ENCODE results near the gene ATP6V0D1.

ATP6V0D1 gene

DNA sequence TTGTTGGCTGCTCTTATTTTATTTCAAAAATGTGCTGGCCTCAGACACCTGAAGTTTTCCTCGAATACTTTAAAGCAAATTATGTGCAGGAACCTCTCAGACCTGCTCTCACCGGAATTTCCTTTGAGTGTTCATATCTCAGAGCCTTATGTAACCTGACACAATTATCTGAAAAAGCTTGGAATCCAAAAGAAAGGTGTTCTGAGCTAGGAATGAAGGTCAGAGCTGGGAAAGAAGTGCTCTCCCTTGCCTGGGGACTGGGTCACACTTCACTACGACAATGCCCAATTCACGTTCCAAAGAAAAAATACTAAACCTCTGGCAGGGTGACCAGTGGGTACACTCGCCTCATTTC lies 56.7 kb downstream of the ATP6V0D1 start:
- peak overlapping the region; percentile 50 for H3K27ac ChIP-seq
- TF ChIP-seq, protein P1, sequence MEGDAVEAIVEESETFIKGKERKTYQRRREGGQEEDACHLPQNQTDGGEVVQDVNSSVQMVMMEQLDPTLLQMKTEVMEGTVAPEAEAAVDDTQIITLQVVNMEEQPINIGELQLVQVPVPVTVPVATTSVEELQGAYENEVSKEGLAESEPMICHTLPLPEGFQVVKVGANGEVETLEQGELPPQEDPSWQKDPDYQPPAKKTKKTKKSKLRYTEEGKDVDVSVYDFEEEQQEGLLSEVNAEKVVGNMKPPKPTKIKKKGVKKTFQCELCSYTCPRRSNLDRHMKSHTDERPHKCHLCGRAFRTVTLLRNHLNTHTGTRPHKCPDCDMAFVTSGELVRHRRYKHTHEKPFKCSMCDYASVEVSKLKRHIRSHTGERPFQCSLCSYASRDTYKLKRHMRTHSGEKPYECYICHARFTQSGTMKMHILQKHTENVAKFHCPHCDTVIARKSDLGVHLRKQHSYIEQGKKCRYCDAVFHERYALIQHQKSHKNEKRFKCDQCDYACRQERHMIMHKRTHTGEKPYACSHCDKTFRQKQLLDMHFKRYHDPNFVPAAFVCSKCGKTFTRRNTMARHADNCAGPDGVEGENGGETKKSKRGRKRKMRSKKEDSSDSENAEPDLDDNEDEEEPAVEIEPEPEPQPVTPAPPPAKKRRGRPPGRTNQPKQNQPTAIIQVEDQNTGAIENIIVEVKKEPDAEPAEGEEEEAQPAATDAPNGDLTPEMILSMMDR (conservative IDR thresholded peaks at IDR 0.05), result no peak
- TF ChIP-seq ZFX (IDR thresholded peaks at IDR 0.05), result no peak

DNA sequence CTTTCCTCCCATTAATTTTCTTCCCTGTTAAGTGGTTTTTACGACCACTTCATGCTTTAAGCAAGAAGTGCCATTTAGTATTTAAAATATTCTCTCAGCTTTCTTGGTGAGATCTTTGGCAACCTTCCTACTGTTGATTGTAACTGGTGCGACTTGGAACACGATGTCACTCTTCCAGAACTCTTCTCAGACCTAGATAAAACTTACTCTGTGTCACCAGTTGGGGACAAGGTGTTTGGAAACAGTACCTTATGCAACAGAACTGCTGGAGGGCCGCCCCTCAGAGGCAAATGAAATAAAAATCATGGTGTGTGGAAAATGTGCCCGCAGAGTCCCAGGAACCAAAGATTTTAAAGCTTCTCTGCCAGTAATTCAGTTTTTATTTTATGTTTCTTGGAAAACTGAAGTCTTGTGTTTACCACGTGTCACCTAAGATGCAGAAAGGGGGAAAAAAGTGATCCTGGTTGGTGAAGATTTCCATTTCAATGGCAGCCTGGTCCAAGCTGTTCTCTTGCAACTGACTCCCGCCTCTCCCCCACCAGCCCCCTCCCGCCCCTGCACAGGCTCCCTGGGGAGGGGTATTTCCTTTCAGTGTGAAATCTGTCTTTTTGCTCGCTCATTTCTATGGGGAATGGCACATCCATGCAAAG lies 57.2 kb downstream of the ATP6V0D1 start:
- H3K27ac ChIP-seq, result peak overlapping the region; percentile 50
- TF ChIP-seq, protein P1 (conservative IDR thresholded peaks at IDR 0.05), result no peak
- no peak for TF ChIP-seq ZFX (IDR thresholded peaks at IDR 0.05)

DNA sequence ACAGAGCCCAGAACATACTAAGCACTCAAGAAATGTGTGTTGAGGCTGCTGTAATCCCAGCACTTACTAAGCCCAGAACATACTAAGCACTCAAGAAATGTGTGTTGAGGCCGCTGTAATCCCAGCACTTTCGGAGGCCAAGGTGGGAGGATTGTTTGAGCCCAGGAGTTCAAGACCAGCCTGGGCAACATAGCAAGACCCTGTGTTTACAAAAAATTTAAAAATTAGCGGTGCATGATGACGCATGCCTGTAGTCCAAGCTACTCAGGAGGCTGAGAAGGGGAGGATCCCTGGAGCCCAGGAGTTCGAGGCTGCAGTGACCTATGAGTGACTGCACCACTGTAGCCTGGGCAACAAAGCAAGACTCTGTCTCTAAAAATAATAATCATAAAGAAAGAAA lies 57.9 kb downstream of the ATP6V0D1 start:
- TF ChIP-seq, protein P1 (conservative IDR thresholded peaks at IDR 0.05), result no peak
- no peak for TF ChIP-seq ZFX (IDR thresholded peaks at IDR 0.05)

DNA sequence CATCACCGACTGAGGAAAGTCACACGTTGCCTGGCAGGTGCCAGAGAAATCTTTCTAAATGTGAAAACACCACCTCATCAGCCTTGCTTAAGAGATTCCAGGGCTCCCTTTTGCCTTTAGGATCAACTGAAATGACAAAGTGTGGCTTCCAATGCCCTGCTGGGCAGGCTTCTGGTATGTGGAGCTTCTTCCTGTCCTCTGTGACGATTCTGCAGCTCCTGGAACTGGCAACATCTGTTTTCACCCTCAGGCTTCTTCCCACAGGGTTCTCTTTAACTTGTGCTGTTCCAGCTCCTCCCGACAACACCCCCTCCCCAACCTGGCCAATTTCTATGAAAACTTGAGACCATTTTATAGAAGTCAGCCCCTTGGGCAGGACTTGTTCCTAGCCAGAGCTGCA lies 59.9 kb downstream of the ATP6V0D1 start:
- TF ChIP-seq, protein P1 (conservative IDR thresholded peaks at IDR 0.05), result no peak
- TF ChIP-seq ZFX (IDR thresholded peaks at IDR 0.05), result no peak

More for the DNA sequence above, 57.9 kb downstream of the ATP6V0D1 start:
- no peak overlapping the region for H3K27ac ChIP-seq

DNA sequence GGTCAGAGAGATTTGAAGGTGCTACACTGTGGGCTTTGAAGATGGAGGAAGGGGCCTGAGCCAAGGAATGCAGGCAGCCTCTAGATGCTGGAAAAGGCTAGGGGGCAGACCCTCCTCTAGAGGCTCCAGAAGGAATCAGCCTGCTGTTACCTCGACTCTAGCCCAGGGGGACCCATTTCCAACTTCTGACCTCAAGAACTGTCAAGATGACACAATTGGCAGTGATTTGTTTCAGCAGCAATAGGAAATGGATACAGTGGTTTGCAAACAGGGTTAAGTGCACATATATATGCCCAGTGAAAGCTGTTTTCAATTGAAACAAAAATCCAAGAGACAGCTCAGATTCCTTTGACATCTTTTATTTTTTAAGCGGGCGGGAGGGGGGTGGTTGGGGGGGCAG lies 61.0 kb downstream of the ATP6V0D1 start:
- TF ChIP-seq, protein P1 (conservative IDR thresholded peaks at IDR 0.05), result no peak
- TF ChIP-seq ZFX (IDR thresholded peaks at IDR 0.05), result no peak

More for the DNA sequence above, 59.9 kb downstream of the ATP6V0D1 start:
- no peak overlapping the region for H3K27ac ChIP-seq

DNA sequence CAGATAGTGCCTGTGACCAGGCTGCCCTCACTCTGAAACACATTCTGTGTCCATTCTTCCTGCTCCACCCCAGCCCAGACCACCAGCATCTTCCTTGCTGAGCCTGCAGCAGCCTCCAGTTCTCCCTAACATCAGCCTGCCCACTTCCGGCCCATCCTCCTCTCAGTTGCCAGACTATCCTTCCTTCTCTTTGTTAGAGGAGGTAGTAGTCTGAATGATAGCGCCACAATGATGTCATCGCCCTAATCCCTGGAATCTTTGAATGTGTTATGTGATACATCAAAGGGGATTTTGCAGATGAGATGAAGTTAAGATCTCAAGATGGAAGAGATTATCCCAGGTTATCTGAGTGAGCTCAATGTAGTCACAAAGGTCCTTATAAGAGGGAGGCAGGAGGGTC lies 61.5 kb downstream of the ATP6V0D1 start:
- TF ChIP-seq, protein P1 (conservative IDR thresholded peaks at IDR 0.05), result no peak
- TF ChIP-seq ZFX (IDR thresholded peaks at IDR 0.05), result no peak

More for the DNA sequence above, 61.0 kb downstream of the ATP6V0D1 start:
- no peak overlapping the region for H3K27ac ChIP-seq

DNA sequence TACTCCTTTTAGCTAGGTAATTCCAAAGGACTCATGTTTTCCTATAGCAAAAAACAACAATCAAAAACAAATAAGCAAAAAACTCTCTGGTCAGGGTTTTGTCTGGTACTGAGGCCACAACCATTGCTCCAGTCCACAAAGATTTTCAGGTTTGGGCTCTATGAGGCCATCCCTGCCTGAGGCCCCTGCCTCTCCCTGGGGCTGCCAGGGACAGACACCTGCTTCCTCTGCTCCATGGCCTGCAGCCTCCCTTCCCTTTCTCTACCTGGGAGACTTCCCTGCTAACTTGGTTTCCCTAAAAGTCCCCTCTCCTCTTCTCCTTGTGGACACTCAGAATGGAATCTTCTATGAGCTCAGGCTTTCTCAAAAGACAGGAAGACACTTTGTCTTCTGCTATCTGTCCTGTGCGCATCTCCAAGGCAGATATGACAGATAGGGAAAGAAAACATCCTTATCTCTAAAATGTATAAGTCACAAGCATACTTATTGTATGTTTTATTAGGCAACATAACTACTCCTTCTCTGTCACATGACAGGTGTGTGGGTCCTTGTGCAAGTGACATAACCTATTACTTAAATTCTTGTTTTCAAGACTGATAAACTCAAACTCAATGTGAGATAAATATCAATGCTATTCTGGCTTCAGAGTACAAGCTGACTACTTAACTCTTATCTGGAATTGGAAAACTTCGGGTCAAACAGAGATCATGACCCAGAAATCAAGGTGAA lies 63.5 kb downstream of the ATP6V0D1 start:
- no peak for TF ChIP-seq ZFX (IDR thresholded peaks at IDR 0.05)
- TF ChIP-seq, protein P1 (conservative IDR thresholded peaks at IDR 0.05), result no peak
- H3K27ac ChIP-seq, result no peak overlapping the region

More for the DNA sequence above, 61.5 kb downstream of the ATP6V0D1 start:
- H3K27ac ChIP-seq, result no peak overlapping the region
